Stomach (tissue), 4 donors: ENCODE results near the gene TTC34.

Experiments
- EP300 ChIP-seq: sonication (generic); formaldehyde crosslinking; IDR thresholded peaks from one replicate; pipeline ENCODE4 v1.6.1; 2017; ENCODE audit warnings: antibody characterized with exemption
- POLR2A ChIP-seq, 4 donors: fragments of 450-650 bp; IDR thresholded peaks; one replicate each; pipeline ENCODE4 v1.6.1; 2016; ENCODE audit warnings: antibody characterized with exemption in 4 of 4, control low read depth in 2 of 4, mild to moderate bottlenecking in 1 of 4, moderate library complexity in 1 of 4
- TF ChIP-seq, protein P1 (sequence below), 7 experiments: fragments of 450-650 bp in 4 of 7; fragments of 200-600 bp in 3 of 7; sonication (generic) in 3 of 7; IDR thresholded peaks; one replicate each; pipeline ENCODE4 v1.5.1; 2016 to 2019; ENCODE audit warnings: antibody characterized with exemption in 7 of 7, control low read depth in 2 of 7, mild to moderate bottlenecking in 1 of 7

DNA sequence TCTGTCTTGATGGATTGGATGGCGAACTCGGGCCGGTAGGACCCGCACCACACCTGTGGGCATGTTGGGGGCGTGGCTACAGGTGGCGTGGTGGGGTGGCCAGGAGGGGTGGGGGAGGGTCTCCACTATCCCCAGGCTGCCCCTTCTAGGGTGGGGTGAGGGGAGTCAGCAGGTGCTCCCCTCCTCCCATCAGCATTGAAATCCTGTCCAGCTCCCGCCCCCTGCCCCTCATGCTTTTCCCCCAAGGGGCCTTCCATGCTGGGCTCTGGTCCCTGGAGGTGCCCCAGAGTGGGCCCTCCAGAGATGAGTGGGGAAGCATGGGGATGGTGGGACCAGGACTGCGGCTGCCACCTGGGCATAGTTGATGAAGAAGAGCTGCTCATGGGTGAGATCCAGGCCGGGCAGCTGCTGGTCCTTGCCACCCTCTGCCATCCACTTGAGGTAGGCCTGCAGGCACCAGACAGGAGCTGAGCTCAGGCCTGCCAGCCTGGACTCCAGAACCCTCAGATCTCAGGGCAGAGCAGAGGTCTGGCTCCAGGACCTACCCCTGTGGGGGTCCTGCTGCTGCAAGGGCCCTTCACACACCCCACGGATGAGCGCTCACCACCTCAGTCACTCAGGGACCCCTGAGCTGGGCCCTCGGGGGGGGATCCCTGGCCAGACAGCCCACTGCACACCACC is 209.8 kb downstream of the TTC34 start:
- TF ChIP-seq EP300 (no peak), POLR2A (IDR thresholded peaks at IDR 0.05) (no peak)
- TF ChIP-seq, protein P1, sequence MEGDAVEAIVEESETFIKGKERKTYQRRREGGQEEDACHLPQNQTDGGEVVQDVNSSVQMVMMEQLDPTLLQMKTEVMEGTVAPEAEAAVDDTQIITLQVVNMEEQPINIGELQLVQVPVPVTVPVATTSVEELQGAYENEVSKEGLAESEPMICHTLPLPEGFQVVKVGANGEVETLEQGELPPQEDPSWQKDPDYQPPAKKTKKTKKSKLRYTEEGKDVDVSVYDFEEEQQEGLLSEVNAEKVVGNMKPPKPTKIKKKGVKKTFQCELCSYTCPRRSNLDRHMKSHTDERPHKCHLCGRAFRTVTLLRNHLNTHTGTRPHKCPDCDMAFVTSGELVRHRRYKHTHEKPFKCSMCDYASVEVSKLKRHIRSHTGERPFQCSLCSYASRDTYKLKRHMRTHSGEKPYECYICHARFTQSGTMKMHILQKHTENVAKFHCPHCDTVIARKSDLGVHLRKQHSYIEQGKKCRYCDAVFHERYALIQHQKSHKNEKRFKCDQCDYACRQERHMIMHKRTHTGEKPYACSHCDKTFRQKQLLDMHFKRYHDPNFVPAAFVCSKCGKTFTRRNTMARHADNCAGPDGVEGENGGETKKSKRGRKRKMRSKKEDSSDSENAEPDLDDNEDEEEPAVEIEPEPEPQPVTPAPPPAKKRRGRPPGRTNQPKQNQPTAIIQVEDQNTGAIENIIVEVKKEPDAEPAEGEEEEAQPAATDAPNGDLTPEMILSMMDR (IDR thresholded peaks at IDR 0.05), result no peak
